Measurements from ENCODE around the gene SENP1. TPM values are rescaled to one million over a fixed set of nuclear protein-coding genes. Genes with fewer than 3 reads are reported as not detected.
A peak's percentile ranks its signal among the peaks of the same experiment; 100 is the strongest.

SENP1 gene
- total RNA-seq, 1 donor = 15.9 TPM

- no peak for DNase-seq (ENCODE audit: low read depth in 2 of 3, low spot score in 2 of 3)
These were observed 37.4 kb downstream of the SENP1 start for GRCh38 chr12:48068457-48068856.

- peak in 2 of 3 donors; percentile 11 to 18 for DNase-seq (ENCODE audit: low read depth in 2 of 3, low spot score in 2 of 3)
These were observed 38.5 kb downstream of the SENP1 start for GRCh38 chr12:48067250-48067938.

GRCh38 chr12:48065041-48065440 is 40.8 kb downstream of the SENP1 start:
- DNase-seq (ENCODE audit: low read depth in 2 of 3, low spot score in 2 of 3) = no peak

GRCh38 chr12:48063530-48063929 is 42.3 kb downstream of the SENP1 start:
- DNase-seq (ENCODE audit: low read depth in 2 of 3, low spot score in 2 of 3) = no peak

- DNase-seq (ENCODE audit: low read depth in 2 of 3, low spot score in 2 of 3) = no peak
These were observed 43.8 kb downstream of the SENP1 start for GRCh38 chr12:48061938-48062719.

GRCh38 chr12:48060474-48060873 is 45.4 kb downstream of the SENP1 start:
- DNase-seq (ENCODE audit: low read depth in 2 of 3, low spot score in 2 of 3) = no peak

- no peak for DNase-seq (ENCODE audit: low read depth in 2 of 3, low spot score in 2 of 3)
These were observed 47.1 kb downstream of the SENP1 start for GRCh38 chr12:48058771-48059170.

GRCh38 chr12:48054955-48055821 is 50.7 kb downstream of the SENP1 start:
- no peak for DNase-seq (ENCODE audit: low read depth in 2 of 3, low spot score in 2 of 3)

GRCh38 chr12:48053883-48054282 is 52.0 kb downstream of the SENP1 start:
- no peak for DNase-seq (ENCODE audit: low read depth in 2 of 3, low spot score in 2 of 3)

GRCh38 chr12:48053122-48053521 is 52.8 kb downstream of the SENP1 start:
- DNase-seq (ENCODE audit: low read depth in 2 of 3, low spot score in 2 of 3) = no peak

GRCh38 chr12:48051681-48052080 is 54.2 kb downstream of the SENP1 start:
- DNase-seq (ENCODE audit: low read depth in 2 of 3, low spot score in 2 of 3) = no peak

- no peak for DNase-seq (ENCODE audit: low read depth in 2 of 3, low spot score in 2 of 3)
These were observed 55.7 kb downstream of the SENP1 start for GRCh38 chr12:48050174-48050573.

GRCh38 chr12:48045965-48046518 is 59.8 kb downstream of the SENP1 start:
- no peak for DNase-seq (ENCODE audit: low read depth in 2 of 3, low spot score in 2 of 3)

GRCh38 chr12:48045061-48045846 is 60.6 kb downstream of the SENP1 start:
- no peak for DNase-seq (ENCODE audit: low read depth in 2 of 3, low spot score in 2 of 3)

- no peak for DNase-seq (ENCODE audit: low read depth in 2 of 3, low spot score in 2 of 3)
These were observed 61.5 kb downstream of the SENP1 start for GRCh38 chr12:48044396-48044795.

GRCh38 chr12:48043771-48044170 is 62.1 kb downstream of the SENP1 start:
- no peak for DNase-seq (ENCODE audit: low read depth in 2 of 3, low spot score in 2 of 3)

- no peak for DNase-seq (ENCODE audit: low read depth in 2 of 3, low spot score in 2 of 3)
These were observed 64.1 kb downstream of the SENP1 start for GRCh38 chr12:48041591-48042423.

- no peak for DNase-seq (ENCODE audit: low read depth in 2 of 3, low spot score in 2 of 3)
These were observed 65.5 kb downstream of the SENP1 start for GRCh38 chr12:48040354-48040753.

GRCh38 chr12:48039151-48039550 is 66.7 kb downstream of the SENP1 start:
- no peak for DNase-seq (ENCODE audit: low read depth in 2 of 3, low spot score in 2 of 3)

Measured in hematopoietic multipotent progenitor cell (in vitro differentiated cells).